Measurements from ENCODE around the gene SPON2.

Gene SPON2

DNA sequence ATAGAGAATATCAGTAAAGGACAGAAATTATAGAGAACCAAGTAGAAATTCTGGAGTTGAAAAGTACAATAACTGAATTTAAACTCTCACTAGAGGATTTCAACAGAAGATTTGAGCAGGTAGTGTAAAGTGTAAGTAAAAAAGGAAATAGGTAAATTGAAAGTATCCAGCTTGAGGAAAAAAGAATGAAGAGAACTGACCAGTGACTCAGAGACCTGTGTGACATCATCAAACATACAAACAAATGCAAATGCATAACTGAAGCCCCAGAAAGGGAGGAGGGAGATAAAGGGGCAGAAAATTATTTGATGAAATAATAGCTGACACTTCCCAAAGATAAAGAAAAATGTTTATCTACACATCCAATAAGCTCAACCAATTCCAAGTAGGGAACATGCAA is 8.3 kb upstream of the SPON2 start:
- no peaks in the 10 kb centered on the region for H3K79me2 ChIP-seq (ENCODE audit: insufficient read depth, low read length)

GRCh38 chr4:1179976-1180375 is 7.6 kb upstream of the SPON2 start:
- H3K9ac ChIP-seq (ENCODE audit: low read depth, low read length, poor library complexity, severe bottlenecking), result no peak overlapping the region
- no peaks in the 10 kb centered on the region for H4K20me1 ChIP-seq (ENCODE audit: insufficient read depth, low read length, poor library complexity, severe bottlenecking)
- peaks cover 9% of the 10 kb centered on the region; the same call in 1 of the 2 replicates for H3K36me3 ChIP-seq (ENCODE audit: insufficient read depth, low read length)
- H3K4me2 ChIP-seq (ENCODE audit: low read depth, low read length, poor library complexity, severe bottlenecking), result no peak overlapping the region
- H3K4me1 ChIP-seq (ENCODE audit: insufficient read depth, low read length, poor library complexity, severe bottlenecking), result peaks cover 13% of the 10 kb centered on the region
- no peaks in the 10 kb centered on the region for H3K27me3 ChIP-seq (ENCODE audit: insufficient read depth, low read length, poor library complexity, severe bottlenecking)
- no peaks in the 10 kb centered on the region for H3F3A ChIP-seq (ENCODE audit: low read depth)
- no peak overlapping the region for H2AFZ ChIP-seq (ENCODE audit: low read length)
- no peaks in the 10 kb centered on the region for H3K9me2 ChIP-seq (replicated peaks; ENCODE audit: low read depth, low read length)
- no peak overlapping the region for H3K4me3 ChIP-seq (ENCODE audit: low read length, poor library complexity, severe bottlenecking)
- TF ChIP-seq EZH2phosphoT487 (IDR thresholded peaks at IDR 0.05; ENCODE audit: borderline replicate concordance), result no peak
- TF ChIP-seq, protein P1, sequence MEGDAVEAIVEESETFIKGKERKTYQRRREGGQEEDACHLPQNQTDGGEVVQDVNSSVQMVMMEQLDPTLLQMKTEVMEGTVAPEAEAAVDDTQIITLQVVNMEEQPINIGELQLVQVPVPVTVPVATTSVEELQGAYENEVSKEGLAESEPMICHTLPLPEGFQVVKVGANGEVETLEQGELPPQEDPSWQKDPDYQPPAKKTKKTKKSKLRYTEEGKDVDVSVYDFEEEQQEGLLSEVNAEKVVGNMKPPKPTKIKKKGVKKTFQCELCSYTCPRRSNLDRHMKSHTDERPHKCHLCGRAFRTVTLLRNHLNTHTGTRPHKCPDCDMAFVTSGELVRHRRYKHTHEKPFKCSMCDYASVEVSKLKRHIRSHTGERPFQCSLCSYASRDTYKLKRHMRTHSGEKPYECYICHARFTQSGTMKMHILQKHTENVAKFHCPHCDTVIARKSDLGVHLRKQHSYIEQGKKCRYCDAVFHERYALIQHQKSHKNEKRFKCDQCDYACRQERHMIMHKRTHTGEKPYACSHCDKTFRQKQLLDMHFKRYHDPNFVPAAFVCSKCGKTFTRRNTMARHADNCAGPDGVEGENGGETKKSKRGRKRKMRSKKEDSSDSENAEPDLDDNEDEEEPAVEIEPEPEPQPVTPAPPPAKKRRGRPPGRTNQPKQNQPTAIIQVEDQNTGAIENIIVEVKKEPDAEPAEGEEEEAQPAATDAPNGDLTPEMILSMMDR (conservative IDR thresholded peaks at IDR 0.05; ENCODE audit: low read length), result no peak
- peaks cover 35% of the 10 kb centered on the region for H3K9me3 ChIP-seq (ENCODE audit: insufficient read depth, low read depth, low read length)
- no peaks in the 10 kb centered on the region for H3K79me2 ChIP-seq (ENCODE audit: insufficient read depth, low read length)

More for the DNA sequence above, 8.3 kb upstream of the SPON2 start:
- TF ChIP-seq, protein P1 (conservative IDR thresholded peaks at IDR 0.05; ENCODE audit: low read length), result no peak
- TF ChIP-seq EZH2phosphoT487 (IDR thresholded peaks at IDR 0.05; ENCODE audit: borderline replicate concordance), result no peak
- Histone ChIP-seq H3K9me3 (ENCODE audit: insufficient read depth, low read depth, low read length) (peaks cover 35% of the 10 kb centered on the region), H3K9me2 (replicated peaks; ENCODE audit: low read depth, low read length) (no peaks in the 10 kb centered on the region), H3K27me3 (ENCODE audit: insufficient read depth, low read length, poor library complexity, severe bottlenecking) (no peaks in the 10 kb centered on the region), H4K20me1 (ENCODE audit: insufficient read depth, low read length, poor library complexity, severe bottlenecking) (no peaks in the 10 kb centered on the region), H3F3A (ENCODE audit: low read depth) (no peaks in the 10 kb centered on the region), H3K9ac (ENCODE audit: low read depth, low read length, poor library complexity, severe bottlenecking) (no peak overlapping the region), H3K4me2 (ENCODE audit: low read depth, low read length, poor library complexity, severe bottlenecking) (no peak overlapping the region), H3K36me3 (ENCODE audit: insufficient read depth, low read length) (peaks cover 9% of the 10 kb centered on the region; the same call in 1 of the 2 replicates), H2AFZ (ENCODE audit: low read length) (no peak overlapping the region), H3K4me3 (ENCODE audit: low read length, poor library complexity, severe bottlenecking) (no peak overlapping the region), H3K4me1 (ENCODE audit: insufficient read depth, low read length, poor library complexity, severe bottlenecking) (peaks cover 13% of the 10 kb centered on the region)

DNA sequence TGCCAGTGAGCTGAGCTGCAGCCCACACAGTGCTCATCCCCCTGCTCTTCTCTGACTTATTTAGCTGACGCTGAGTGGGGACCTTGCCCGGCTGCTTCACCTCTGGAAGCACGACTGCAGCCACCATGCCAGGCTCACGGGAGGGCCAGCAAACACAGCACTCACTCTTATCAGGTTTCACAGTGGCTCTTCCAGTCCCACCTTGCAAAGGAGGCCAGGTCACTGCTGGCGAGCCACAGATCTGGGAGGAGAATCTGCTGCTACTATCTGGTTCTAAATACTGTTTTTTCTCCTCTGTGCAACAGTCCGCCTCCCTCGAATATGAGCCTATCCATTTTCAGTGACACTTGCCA is 6.7 kb upstream of the SPON2 start:
- Histone ChIP-seq H3K9me2 (replicated peaks; ENCODE audit: low read depth, low read length) (no peaks in the 10 kb centered on the region), H3K4me1 (ENCODE audit: insufficient read depth, low read length, poor library complexity, severe bottlenecking) (peaks cover 8% of the 10 kb centered on the region), H4K20me1 (ENCODE audit: insufficient read depth, low read length, poor library complexity, severe bottlenecking) (no peaks in the 10 kb centered on the region), H3K9me3 (ENCODE audit: insufficient read depth, low read depth, low read length) (peaks cover 35% of the 10 kb centered on the region), H3F3A (ENCODE audit: low read depth) (no peaks in the 10 kb centered on the region), H3K9ac (ENCODE audit: low read depth, low read length, poor library complexity, severe bottlenecking) (no peak overlapping the region), H3K79me2 (ENCODE audit: insufficient read depth, low read length) (no peaks in the 10 kb centered on the region), H2AFZ (ENCODE audit: low read length) (no peak overlapping the region), H3K4me2 (ENCODE audit: low read depth, low read length, poor library complexity, severe bottlenecking) (no peak overlapping the region), H3K4me3 (ENCODE audit: low read length, poor library complexity, severe bottlenecking) (no peak overlapping the region), H3K27me3 (ENCODE audit: insufficient read depth, low read length, poor library complexity, severe bottlenecking) (no peaks in the 10 kb centered on the region), H3K36me3 (ENCODE audit: insufficient read depth, low read length) (peaks cover 9% of the 10 kb centered on the region; the same call in 1 of the 2 replicates)
- TF ChIP-seq, protein P1 (conservative IDR thresholded peaks at IDR 0.05; ENCODE audit: low read length), result no peak
- no peak for TF ChIP-seq EZH2phosphoT487 (IDR thresholded peaks at IDR 0.05; ENCODE audit: borderline replicate concordance)
